HepG2 (cell line): ENCODE measurements around the gene DNAJC4. TPM values are rescaled to one million over a fixed set of nuclear protein-coding genes. Genes with fewer than 3 reads are reported as not detected.

Experiments used
- ATAC-seq: fragments of 200-7000 bp; cut with Tn5 transposase; 3 replicates; pipeline ENCODE4 v1.9.1; 2020; ENCODE audit warnings: mild to moderate bottlenecking, moderate library complexity
- BruUV-seq: library from RNA; stranded (reverse); fragments of 400-500 nt; replicated peaks from 2 replicates; lab custom pipeline; 2021; lab: Mats Ljungman, UMichigan
- CTCF ChIA-PET: fragments of 300-600 bp; formaldehyde crosslinking; extraction: SDS; loops from one replicate; lab custom pipeline; 2021; ENCODE audit warnings: low total read pairs, inconsistent platforms, low intra/inter-chr PET ratio; lab: Yijun Ruan, JAX
- POLR2A ChIA-PET: fragments of 350-600 bp; sonication (Branson Sonifier 250); formaldehyde crosslinking; loops from one replicate; lab custom pipeline; 2020; ENCODE audit warnings: antibody characterized with exemption, inconsistent platforms; lab: Yijun Ruan, JAX
- DNase-seq: peaks from one replicate; pipeline ENCODE4 v3.0.0-alpha.2; 2015; ENCODE audit warnings: low spot score
- FAIRE-seq: peaks from 3 replicates; lab custom pipeline; 2011; peaks lifted over from hg19 to GRCh38; lab: Jason Lieb, UNC
- H2AFZ ChIP-seq: one replicate; pipeline ENCODE4 v1.6.1; 2011; ENCODE audit warnings: low read length, inconsistent platforms
- H3K27ac ChIP-seq: fragments of 300-600 bp; 3 replicates; pipeline ENCODE4 v1.8.0; 2011; ENCODE audit warnings: mixed run types, mild to moderate bottlenecking, mixed read lengths, low read length, inconsistent platforms; ENCODE audit not compliant: insufficient read depth; ENCODE audit errors: extremely low read length
- H3K27me3 ChIP-seq, 2 experiments: fragments of 200-600 bp in 1 of 2; 2 replicates in 1 of 2; 3 replicates in 1 of 2; pipeline versions ENCODE4 v1.6.0 to v1.8.0; 2011; ENCODE audit warnings: low read length in 2 of 2, mild to moderate bottlenecking in 2 of 2, moderate library complexity in 2 of 2, inconsistent platforms in 1 of 2; ENCODE audit not compliant: insufficient read depth in 2 of 2, control insufficient read depth in 1 of 2
- H3K36me3 ChIP-seq, 2 experiments: fragments of 200-600 bp in 1 of 2; replicated peaks in 1 of 2; 2 replicates in 1 of 2; 3 replicates in 1 of 2; pipeline versions ENCODE4 v1.5.1 to v1.8.0; 2011; ENCODE audit warnings: low read length in 2 of 2, inconsistent platforms in 1 of 2; ENCODE audit not compliant: insufficient read depth in 2 of 2, control insufficient read depth in 1 of 2
- H3K4me1 ChIP-seq: 2 replicates; pipeline ENCODE4 v1.5.1; 2012; ENCODE audit warnings: low read length, inconsistent platforms; ENCODE audit not compliant: insufficient read depth
- H3K4me2 ChIP-seq: 2 replicates; pipeline ENCODE4 v1.6.0; 2011; ENCODE audit warnings: low read depth, low read length, inconsistent platforms
- H3K4me3 ChIP-seq, 3 experiments: fragments of 200-600 bp in 1 of 3; sonication (generic), shearing (Covaris generic) in 1 of 3; replicated peaks in 1 of 3; 2 replicates each; pipeline ENCODE4 v1.5.1; 2011 to 2016; ENCODE audit warnings: low read length in 3 of 3, inconsistent platforms in 2 of 3, low read depth in 2 of 3, mild to moderate bottlenecking in 2 of 3, control low read depth in 1 of 3, mixed read lengths in 1 of 3; ENCODE audit not compliant: insufficient read depth in 1 of 3
- H3K79me2 ChIP-seq: one replicate; pipeline ENCODE4 v1.6.1; 2011; ENCODE audit warnings: low read length, inconsistent platforms; ENCODE audit not compliant: insufficient read depth
- H3K9ac ChIP-seq: 2 replicates; pipeline ENCODE4 v1.6.0; 2011; ENCODE audit warnings: mild to moderate bottlenecking, low read depth, low read length, inconsistent platforms; ENCODE audit not compliant: insufficient read depth
- H3K9me3 ChIP-seq: 2 replicates; pipeline ENCODE4 v1.5.1; 2012; ENCODE audit warnings: mild to moderate bottlenecking, low read length
- H4K20me1 ChIP-seq: 2 replicates; pipeline ENCODE4 v1.6.0; 2011; ENCODE audit warnings: inconsistent platforms, mild to moderate bottlenecking, low read length, moderate library complexity; ENCODE audit not compliant: insufficient read depth
- ARNT2 ChIP-seq: sonication (generic); formaldehyde crosslinking; IDR thresholded peaks from 2 replicates; pipeline ENCODE4 v1.8.0; 2022; ENCODE audit warnings: mild to moderate bottlenecking, low read depth, missing genetic modification reagents, moderate library complexity
- HMGXB4 ChIP-seq, 2 experiments: sonication (generic) in 1 of 2; formaldehyde crosslinking in 1 of 2; IDR thresholded peaks; 2 replicates each; pipeline versions ENCODE4 v1.4.0 to v1.6.1; 2018 to 2020; ENCODE audit warnings: missing genetic modification reagents in 2 of 2, borderline replicate concordance in 1 of 2, low read depth in 1 of 2, mild to moderate bottlenecking in 1 of 2, missing biosample characterization in 1 of 2
- IKZF4 ChIP-seq: sonication (generic); formaldehyde crosslinking; IDR thresholded peaks from 2 replicates; pipeline ENCODE4 v1.5.1; 2020; ENCODE audit warnings: borderline replicate concordance, mild to moderate bottlenecking, low read depth, missing genetic modification reagents; ENCODE audit errors: not compliant biosample characterization
- KDM3A ChIP-seq: IDR thresholded peaks from 2 replicates; pipeline ENCODE4 v1.6.1; 2018; ENCODE audit warnings: low read depth, missing compliant biosample characterization
- LCORL ChIP-seq, 2 experiments: fragments of 450-650 bp in 1 of 2; sonication (generic) in 1 of 2; formaldehyde crosslinking in 1 of 2; IDR thresholded peaks; 2 replicates each; pipeline versions ENCODE4 v1.5.0 to v1.6.1; 2017 to 2020; ENCODE audit warnings: antibody characterized with exemption in 1 of 2, missing genetic modification reagents in 1 of 2
- PHF5A ChIP-seq: IDR thresholded peaks from one replicate; pipeline ENCODE4 v1.6.1; 2018; ENCODE audit warnings: low read depth, missing genetic modification reagents; ENCODE audit not compliant: unreplicated experiment
- SMAD1 ChIP-seq: sonication (generic); formaldehyde crosslinking; IDR thresholded peaks from 2 replicates; pipeline ENCODE4 v1.4.0; 2020; ENCODE audit warnings: missing genetic modification reagents, low read depth, mild to moderate bottlenecking, borderline replicate concordance
- SOX5 ChIP-seq: IDR thresholded peaks from 2 replicates; pipeline ENCODE4 v1.6.1; 2016; ENCODE audit warnings: borderline replicate concordance
- TOPORS ChIP-seq: sonication (generic); formaldehyde crosslinking; IDR thresholded peaks from 2 replicates; pipeline ENCODE4 v1.8.0; 2023; ENCODE audit warnings: mild to moderate bottlenecking, missing genetic modification reagents
- WGBS: methylation state at CpG from one replicate; pipeline ENCODE4 v1.1.6; 2017; ENCODE audit warnings: low lambda C conversion rate; 5-methylcytosine and 5-hydroxymethylcytosine counted together
- in situ Hi-C: cut with HindIII; loops from 2 replicates; pipeline ENCODE4 v1.10.0; 2017; ENCODE audit warnings: low pct_unique_long_range_greater_than_20kb; ENCODE audit not compliant: extremely low pct_ligation_motif_present
- intact Hi-C: fragments of 100-400 bp; cut with micrococcal nuclease; formaldehyde crosslinking; loops from one replicate; pipeline ENCODE4 v1.10.0; 2022; ENCODE audit not compliant: unreplicated experiment
- polyA plus RNA-seq, 8 experiments: library from polyadenylated mRNA; depleted of rRNA in 3 of 8; stranded (reverse) in 7 of 8; unstranded in 1 of 8; fragments of >200 nt; fragmentation: Illumina TruSeq in 4 of 8; extraction: Trizol in 4 of 8; gene quantifications; 2 replicates each; pipeline versions ENCODE4 v1.2.1 to v1.2.3, GENCODE V29; 2011 to 2016; ENCODE audit warnings: low read depth in 4 of 8, missing spikeins in 1 of 8, mixed read lengths in 1 of 8; ENCODE audit not compliant: insufficient read depth in 1 of 8
- total RNA-seq, 5 experiments: library from RNA; depleted of rRNA; stranded (reverse); fragments of >200 nt; fragmentation: Illumina TruSeq; extraction: Trizol; gene quantifications; 2 replicates each; pipeline ENCODE4 v1.2.3, GENCODE V29; 2016; ENCODE audit warnings: low read depth in 1 of 5
- TF ChIP-seq, protein P1 (sequence below): sonication (generic); formaldehyde crosslinking; IDR thresholded peaks from 2 replicates; pipeline ENCODE4 v1.5.0; 2020; ENCODE audit warnings: mild to moderate bottlenecking, missing genetic modification reagents

Gene DNAJC4
- total and polyA plus RNA-seq, 2 of the 13 experiments (the other 11 are each of a cell fraction or from before 2014, with no cell fraction given): 10.3 to 60.8 TPM

DNA sequence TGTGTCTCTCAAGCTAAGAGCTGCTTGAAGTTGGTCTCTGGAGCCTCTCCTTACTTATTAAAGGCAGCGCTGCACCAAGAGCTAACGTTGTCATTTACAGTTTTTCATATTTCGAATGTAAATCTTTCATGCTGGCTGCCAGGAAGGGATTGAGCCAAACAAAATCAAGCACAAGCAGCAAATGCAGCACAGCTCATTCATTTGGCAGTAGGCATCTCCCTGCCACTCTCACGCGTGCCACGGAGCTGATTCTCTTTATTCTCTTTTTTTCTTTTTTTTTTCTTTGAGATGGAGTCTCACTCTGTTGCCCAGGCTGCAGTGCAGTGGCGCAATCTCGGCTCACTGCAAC, 2.6 kb downstream of the DNAJC4 start:
- Histone ChIP-seq H4K20me1 (no peaks in the 10 kb centered on the region), H2AFZ (no peak overlapping the region), H3K36me3 (no peaks in the 10 kb centered on the region), H3K4me2 (peak overlapping the region; percentile 70; the same call in 1 of the 2 replicates), H3K4me3 (peak overlapping the region in 1 of 3 experiments; percentile 50; a peak in 1 of 6 replicates), H3K27me3 (no peaks in the 10 kb centered on the region), H3K4me1 (peaks cover 68% of the 10 kb centered on the region), H3K9me3 (no peaks in the 10 kb centered on the region), H3K79me2 (peaks cover 3% of the 10 kb centered on the region), H3K27ac (no peak overlapping the region), H3K9ac (0 out of 2 replicates have a peak overlapping the region, but pooled peaks have one; percentile 3)
- POLR2A ChIA-PET: interaction anchor here (0.5 to 1.8 kb wide), 3 partner anchors 8 to 210 kb away, joined by 3 to 6 read pairs (median 3); partner anchors contain the start of gene FKBP2
- in situ Hi-C loops (no loop called here), intact Hi-C loops (no loop called here)
- FAIRE-seq: no peak
- no peak for ATAC-seq
- DNase-seq: no peak
- WGBS: 96% methylated on average over 8 of the region's 8 CpGs
- CTCF ChIA-PET: no interaction called here
- no peak for TF ChIP-seq PHF5A (CRISPR knock-in tag)
- TF ChIP-seq, all 625 proteins: peak for 0
- no TSS peak for BruUV-seq

DNA sequence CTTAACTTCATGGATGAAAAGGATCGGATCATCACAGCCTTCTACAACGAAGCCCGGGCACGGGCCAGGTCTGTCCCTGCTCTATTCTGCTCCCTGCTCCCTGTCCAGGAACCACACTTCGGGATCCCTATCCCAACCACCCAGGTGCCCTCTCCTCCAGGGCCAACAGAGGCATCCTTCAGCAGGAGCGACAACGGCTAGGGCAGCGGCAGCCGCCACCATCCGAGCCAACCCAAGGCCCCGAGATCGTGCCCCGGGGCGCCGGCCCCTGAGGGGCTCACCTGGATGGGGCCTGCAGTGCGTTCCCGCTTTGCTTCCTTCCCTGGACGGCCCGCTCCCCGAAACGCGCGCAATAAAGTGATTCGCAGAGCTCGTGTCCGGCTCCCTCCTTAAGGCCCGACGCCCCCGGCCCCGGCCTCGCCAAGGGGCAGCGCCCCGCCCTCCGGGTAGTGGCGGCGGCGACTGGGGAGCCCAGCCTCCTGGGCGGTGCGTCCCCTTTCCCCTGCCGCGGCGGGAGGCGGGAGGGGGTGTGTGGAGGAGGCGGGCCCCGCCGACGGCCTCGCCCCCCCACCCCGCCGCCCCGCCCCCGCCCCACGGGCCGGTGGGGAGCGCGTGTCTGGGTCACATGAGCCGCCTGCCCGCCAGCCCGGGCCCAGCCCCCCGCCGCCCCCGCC, 3.7 kb downstream of the DNAJC4 start, which contains the start of gene VEGFB:
TSS of gene VEGFB (plus strand) at position 672 of the 674 bp plus-strand sequence. CDS start 250 bp downstream, outside the sequence.
- intact Hi-C loops: no loop called here
- H3K9ac ChIP-seq: peak within 1 kb of the TSS; percentile 68
- peak; percentile 59; the same call in 1 of the 2 replicates for TF ChIP-seq ARNT2
- TF ChIP-seq TOPORS (CRISPR knock-in tag): peak; percentile 3; the same call in 1 of the 2 replicates
- TF ChIP-seq SMAD1 (CRISPR knock-in tag): no peak
- peak in 1 of 2 experiments; percentile 38; a peak in 2 of 4 replicates for TF ChIP-seq HMGXB4 (CRISPR knock-in tag; IDR thresholded peaks at IDR 0.05; ENCODE audit: borderline replicate concordance in 1 of 2, low read depth in 1 of 2)
- TF ChIP-seq LCORL (IDR thresholded peaks at IDR 0.05): no peak
- peak; percentile 30; the same call in 1 of the 2 replicates for TF ChIP-seq LCORL (CRISPR knock-in tag; IDR thresholded peaks at IDR 0.05)
- TF ChIP-seq KDM3A (CRISPR knock-in tag): 0 out of 2 replicates have a peak, but pooled peaks have one; percentile 29
- TF ChIP-seq IKZF4 (CRISPR knock-in tag): no peak
- TF ChIP-seq, protein P1, sequence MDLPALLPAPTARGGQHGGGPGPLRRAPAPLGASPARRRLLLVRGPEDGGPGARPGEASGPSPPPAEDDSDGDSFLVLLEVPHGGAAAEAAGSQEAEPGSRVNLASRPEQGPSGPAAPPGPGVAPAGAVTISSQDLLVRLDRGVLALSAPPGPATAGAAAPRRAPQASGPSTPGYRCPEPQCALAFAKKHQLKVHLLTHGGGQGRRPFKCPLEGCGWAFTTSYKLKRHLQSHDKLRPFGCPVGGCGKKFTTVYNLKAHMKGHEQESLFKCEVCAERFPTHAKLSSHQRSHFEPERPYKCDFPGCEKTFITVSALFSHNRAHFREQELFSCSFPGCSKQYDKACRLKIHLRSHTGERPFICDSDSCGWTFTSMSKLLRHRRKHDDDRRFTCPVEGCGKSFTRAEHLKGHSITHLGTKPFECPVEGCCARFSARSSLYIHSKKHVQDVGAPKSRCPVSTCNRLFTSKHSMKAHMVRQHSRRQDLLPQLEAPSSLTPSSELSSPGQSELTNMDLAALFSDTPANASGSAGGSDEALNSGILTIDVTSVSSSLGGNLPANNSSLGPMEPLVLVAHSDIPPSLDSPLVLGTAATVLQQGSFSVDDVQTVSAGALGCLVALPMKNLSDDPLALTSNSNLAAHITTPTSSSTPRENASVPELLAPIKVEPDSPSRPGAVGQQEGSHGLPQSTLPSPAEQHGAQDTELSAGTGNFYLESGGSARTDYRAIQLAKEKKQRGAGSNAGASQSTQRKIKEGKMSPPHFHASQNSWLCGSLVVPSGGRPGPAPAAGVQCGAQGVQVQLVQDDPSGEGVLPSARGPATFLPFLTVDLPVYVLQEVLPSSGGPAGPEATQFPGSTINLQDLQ: no peak
- TF ChIP-seq SOX5 (CRISPR knock-in tag): 0 out of 2 replicates have a peak, but pooled peaks have one; percentile 17

More for the DNA sequence above, 3.7 kb downstream of the DNAJC4 start, which contains the start of gene VEGFB:
- WGBS: 12% methylated on average over 12 of the region's 62 CpGs
- Histone ChIP-seq H4K20me1 (no peaks in the 10 kb centered on the region), H3K4me3 (peak within 1 kb of the TSS; percentile 60 to 80 (median 76)), H3K36me3 (no peaks in the 10 kb centered on the region; a peak in 1 of 5 replicates), H2AFZ (no peak within 1 kb of the TSS), H3K9me3 (no peaks in the 10 kb centered on the region), H3K4me1 (peaks cover 74% of the 10 kb centered on the region), H3K27me3 (no peaks in the 10 kb centered on the region), H3K79me2 (peaks cover 3% of the 10 kb centered on the region), H3K27ac (peak within 1 kb of the TSS; percentile 43), H3K4me2 (peak within 1 kb of the TSS; percentile 76)
- in situ Hi-C loops: no loop called here
- ChIA-PET CTCF (no interaction called here), POLR2A (interaction anchor here (1.6 to 1.8 kb wide), 2 partner anchors 8 to 12 kb away, joined by 6 to 7 read pairs; partner anchors contain the start of genes NUDT22 and TRPT1)
- FAIRE-seq: no peak
- no TSS peak for BruUV-seq
- no peak for DNase-seq
- ATAC-seq: peak; percentile 8; the same call in 2 of the 3 replicates
